Ovary (tissue), 9 donors: ENCODE results near the gene LGALS8. TPM values are rescaled to one million over a fixed set of nuclear protein-coding genes. Genes with fewer than 3 reads are reported as not detected.

Experiments used
- DNase-seq, 5 donors: peaks; one replicate each; pipeline ENCODE4 v3.0.0-alpha.2; 2019 to 2020
- H3K27ac ChIP-seq, 2 donors: fragments of 200-600 bp; one replicate each; pipeline versions ENCODE4 v1.5.1 to v1.8.0; 2019 to 2022
- H3K27me3 ChIP-seq: fragments of 200-600 bp; one replicate; pipeline ENCODE4 v1.8.0; 2022
- H3K36me3 ChIP-seq: fragments of 200-600 bp; sonication (generic); one replicate; pipeline ENCODE4 v1.5.1; 2019
- H3K4me1 ChIP-seq: one replicate; pipeline ENCODE4 v1.8.1; 2013; ENCODE audit warnings: mild to moderate bottlenecking, moderate library complexity; ENCODE audit not compliant: insufficient read depth
- H3K4me3 ChIP-seq: fragments of 200-600 bp; sonication (generic); one replicate; pipeline ENCODE4 v1.5.1; 2017
- H3K9me3 ChIP-seq, 2 donors: fragments of 200-600 bp in 1 of 2; sonication (generic) in 1 of 2; one replicate each; pipeline versions ENCODE4 v1.5.1 to v1.8.1; 2013 to 2019; ENCODE audit warnings: mild to moderate bottlenecking in 1 of 2, moderate library complexity in 1 of 2
- CTCF ChIP-seq, 3 donors: fragments of 450-650 bp in 2 of 3; fragments of 200-600 bp in 1 of 3; IDR thresholded peaks; one replicate each; pipeline versions ENCODE4 v1.5.1 to v1.8.0; 2016 to 2022; ENCODE audit warnings: antibody characterized with exemption in 3 of 3, mild to moderate bottlenecking in 1 of 3
- EP300 ChIP-seq: sonication (generic); formaldehyde crosslinking; IDR thresholded peaks from one replicate; pipeline ENCODE4 v1.6.1; 2017; ENCODE audit warnings: antibody characterized with exemption
- POLR2A ChIP-seq: fragments of 450-650 bp; IDR thresholded peaks from one replicate; pipeline ENCODE4 v1.6.1; 2017; ENCODE audit warnings: antibody characterized with exemption, mild to moderate bottlenecking, moderate library complexity
- WGBS, 3 donors: extraction: QIAGEN DNeasy Blood & Tissue Kit in 1 of 3; methylation state at CpG; one replicate each; pipeline versions ENCODE4 v1.1.5 to v1.1.7; 2013 to 2017; 5-methylcytosine and 5-hydroxymethylcytosine counted together
- intact Hi-C, 4 donors: fragments of 100-400 bp; cut with DNase I; formaldehyde crosslinking; loops; one replicate each; pipeline versions ENCODE4 v1.11.0 to v1.15.1; 2022 to 2023
- polyA plus RNA-seq, 2 donors: library from polyadenylated mRNA; stranded (reverse); fragments of 200-250 nt in 1 of 2; fragments of 350-450 nt in 1 of 2; fragmentation: Illumina TruSeq in 1 of 2; extraction: RNeasy Lipid Tissue Mini Kit (QIAGEN cat#74804) in 1 of 2; gene quantifications; one replicate each; pipeline ENCODE4 v1.2.3, GENCODE V29; 2013 to 2014
- total RNA-seq, 7 donors: library from RNA; depleted of rRNA in 2 of 7; stranded (reverse); fragments of >200 nt in 2 of 7; fragmentation: NEBNext Ultra II Directional in 3 of 7; extraction: Animal tissue kit (Norgen Biotek cat#: 25700) in 3 of 7; gene quantifications; one replicate each; pipeline versions ENCODE4 v1.1.0 to v1.2.4, GENCODE V29; 2016 to 2023
- donor health status: DM: no; HTN: no; CAD: no; lungs with moderate emphysema.
- donor health status: DM: no; HTN: no; CAD: no.
- donor health status: Bipolar disorder and iron deficiency.
- donor health status: DM: yes; HTN: yes; CAD: no.
- donor health status: DM: no; HTN: no; CAD: no.
- donor health status: DM: yes; HTN: yes; CAD: no.

Gene LGALS8
- total and polyA plus RNA-seq, 9 donors, result 23.7 to 91.2 (median 44.5) TPM

GRCh38 chr1:236534151-236534651 is 10.4 kb downstream of the LGALS8 start:
- Histone ChIP-seq H3K4me3 (no peak overlapping the region), H3K27me3 (no peaks in the 10 kb centered on the region), H3K9me3 (no peaks in the 10 kb centered on the region), H3K4me1 (peaks cover 3% of the 10 kb centered on the region), H3K27ac (no peak overlapping the region), H3K36me3 (no peaks in the 10 kb centered on the region)
- 73 to 77% (median 76%) methylated on average over 4 of the region's 4 CpGs for WGBS, 3 donors
- no peak for DNase-seq
- intact Hi-C loops, result no loop called here
- no peak for TF ChIP-seq EP300
- TF ChIP-seq CTCF (IDR thresholded peaks at IDR 0.05), result no peak
- TF ChIP-seq POLR2A, result no peak

GRCh38 chr1:236535190-236535589 is 11.4 kb downstream of the LGALS8 start:
- Histone ChIP-seq H3K4me3 (no peak overlapping the region), H3K9me3 (no peaks in the 10 kb centered on the region), H3K27ac (no peak overlapping the region), H3K36me3 (no peaks in the 10 kb centered on the region), H3K27me3 (no peaks in the 10 kb centered on the region), H3K4me1 (peaks cover 3% of the 10 kb centered on the region)
- DNase-seq, result no peak
- intact Hi-C loops, result no loop called here
- TF ChIP-seq CTCF (IDR thresholded peaks at IDR 0.05) (no peak), POLR2A (no peak), EP300 (no peak)
- 90 to 97% (median 96%) methylated on average over 1 of the region's 1 CpG for WGBS, 3 donors

DNA sequence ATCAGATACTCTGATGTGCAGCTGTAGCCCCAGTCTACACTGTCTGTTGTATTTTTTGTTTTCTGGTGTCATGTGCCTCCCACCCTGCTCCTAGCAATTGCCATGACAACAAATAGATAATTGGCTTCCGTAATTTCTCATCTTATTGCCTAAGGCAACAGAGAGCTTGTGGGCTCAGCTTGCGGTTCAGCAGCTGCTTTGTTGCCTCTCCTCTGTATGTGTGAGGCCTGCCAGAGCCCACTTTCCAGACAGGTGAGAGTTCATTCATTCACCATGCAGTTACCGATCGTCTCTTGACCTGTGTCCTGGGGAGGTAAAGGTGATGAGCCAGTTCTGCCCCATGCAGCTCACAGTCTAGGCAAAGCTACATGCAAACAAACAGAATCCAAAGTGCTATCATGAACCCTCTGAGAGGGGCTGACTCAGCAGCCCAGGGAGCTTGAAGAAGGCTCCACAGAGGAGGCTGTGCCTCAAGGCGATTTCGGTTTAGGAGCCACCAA is 11.9 kb downstream of the LGALS8 start:
- no peak overlapping the region for H3K27ac ChIP-seq
- H3K4me1 ChIP-seq, result peaks cover 3% of the 10 kb centered on the region
- no peaks in the 10 kb centered on the region for H3K9me3 ChIP-seq
- H3K36me3 ChIP-seq, result no peaks in the 10 kb centered on the region
- no peaks in the 10 kb centered on the region for H3K27me3 ChIP-seq
- H3K4me3 ChIP-seq, result no peak overlapping the region
- TF ChIP-seq POLR2A (no peak), EP300 (no peak), CTCF (IDR thresholded peaks at IDR 0.05) (no peak)
- DNase-seq, result no peak
- WGBS, 3 donors, result 85 to 87% (median 86%) methylated on average over 6 of the region's 6 CpGs
- intact Hi-C loops, result no loop called here

GRCh38 chr1:236536540-236536939 is 12.8 kb downstream of the LGALS8 start:
- WGBS, 3 donors, result 74 to 75% (median 75%) methylated on average over 5 of the region's 5 CpGs
- Histone ChIP-seq H3K9me3 (no peaks in the 10 kb centered on the region), H3K4me1 (peaks cover 3% of the 10 kb centered on the region), H3K27me3 (no peaks in the 10 kb centered on the region), H3K27ac (no peak overlapping the region), H3K36me3 (no peaks in the 10 kb centered on the region), H3K4me3 (no peak overlapping the region)
- no peak for DNase-seq
- TF ChIP-seq EP300 (no peak), CTCF (IDR thresholded peaks at IDR 0.05) (no peak), POLR2A (no peak)
- intact Hi-C loops, result no loop called here
